Mesenchymal stem cell (in vitro differentiated cells and primary cell): Measurements from ENCODE around the gene PKIG.

Experiments used
- DNase-seq: peaks from one replicate; pipeline ENCODE4 v3.0.0-alpha.2; 2013
- H2AFZ ChIP-seq: one replicate; pipeline ENCODE4 v1.6.1; 2013; ENCODE audit warnings: low read depth, mild to moderate bottlenecking, control low read depth, inconsistent platforms, low read length, moderate library complexity
- H2AK5ac ChIP-seq: 2 replicates; pipeline ENCODE4 v1.6.1; 2013; ENCODE audit warnings: low read length, moderate library complexity, mild to moderate bottlenecking, inconsistent platforms; ENCODE audit not compliant: severe bottlenecking
- H2BK120ac ChIP-seq: one replicate; pipeline ENCODE4 v1.6.1; 2013; ENCODE audit warnings: low read depth, mild to moderate bottlenecking, inconsistent platforms, low read length, moderate library complexity
- H2BK12ac ChIP-seq, 2 experiments: one replicate each; pipeline ENCODE4 v1.6.1; 2013; ENCODE audit warnings: inconsistent platforms in 2 of 2, low read length in 2 of 2, mild to moderate bottlenecking in 2 of 2, moderate library complexity in 2 of 2, control low read depth in 1 of 2
- H2BK15ac ChIP-seq: one replicate; pipeline ENCODE4 v1.6.1; 2013; ENCODE audit warnings: mild to moderate bottlenecking, low read depth, inconsistent platforms; ENCODE audit not compliant: poor library complexity, severe bottlenecking
- H2BK5ac ChIP-seq: 2 replicates; pipeline ENCODE4 v1.6.1; 2013; ENCODE audit warnings: low read depth, mild to moderate bottlenecking, low read length, control low read depth, inconsistent platforms; ENCODE audit not compliant: poor library complexity, severe bottlenecking
- H3K14ac ChIP-seq, 2 experiments: one replicate each; pipeline ENCODE4 v1.6.1; 2013; ENCODE audit warnings: inconsistent platforms in 2 of 2, low read length in 2 of 2, control low read depth in 1 of 2, mild to moderate bottlenecking in 1 of 2, moderate library complexity in 1 of 2
- H3K18ac ChIP-seq, 2 experiments: one replicate each; pipeline ENCODE4 v1.6.1; 2013; ENCODE audit warnings: inconsistent platforms in 2 of 2, low read length in 2 of 2, control low read depth in 1 of 2, low read depth in 1 of 2, mild to moderate bottlenecking in 1 of 2
- H3K23ac ChIP-seq, 2 experiments: one replicate each; pipeline ENCODE4 v1.6.1; 2013; ENCODE audit warnings: inconsistent platforms in 2 of 2, low read length in 2 of 2, mild to moderate bottlenecking in 2 of 2, moderate library complexity in 2 of 2, control low read depth in 1 of 2
- H3K27ac ChIP-seq: 2 replicates; pipeline ENCODE4 v1.5.1; 2013; ENCODE audit warnings: mild to moderate bottlenecking, moderate library complexity, low read length, control low read depth, inconsistent platforms; ENCODE audit not compliant: poor library complexity, severe bottlenecking
- H3K27me3 ChIP-seq, 2 experiments: 2 replicates each; pipeline versions ENCODE4 v1.6.1 to v1.7.0; 2013; ENCODE audit warnings: low read length in 2 of 2, mild to moderate bottlenecking in 2 of 2, moderate library complexity in 2 of 2, control low read depth in 1 of 2, inconsistent platforms in 1 of 2; ENCODE audit not compliant: control insufficient read depth in 1 of 2, insufficient read depth in 1 of 2
- H3K36me3 ChIP-seq, 2 experiments: 2 replicates each; pipeline versions ENCODE4 v1.6.1 to v1.7.0; 2013; ENCODE audit warnings: low read length in 2 of 2, control low read depth in 1 of 2, inconsistent platforms in 1 of 2, low read depth in 1 of 2, mild to moderate bottlenecking in 1 of 2; ENCODE audit not compliant: insufficient read depth in 2 of 2, control insufficient read depth in 1 of 2
- H3K4ac ChIP-seq, 2 experiments: one replicate each; pipeline ENCODE4 v1.6.1; 2013; ENCODE audit warnings: inconsistent platforms in 2 of 2, low read length in 2 of 2, mild to moderate bottlenecking in 2 of 2, moderate library complexity in 2 of 2, control low read depth in 1 of 2, low read depth in 1 of 2
- H3K4me1 ChIP-seq: 2 replicates; pipeline ENCODE4 v1.6.1; 2013; ENCODE audit warnings: low read depth, low read length, control low read depth; ENCODE audit not compliant: control insufficient read depth, insufficient read depth
- H3K4me2 ChIP-seq: 2 replicates; pipeline ENCODE4 v1.6.1; 2013; ENCODE audit warnings: low read length, mild to moderate bottlenecking, inconsistent platforms; ENCODE audit not compliant: poor library complexity, severe bottlenecking
- H3K4me3 ChIP-seq, 2 experiments: 2 replicates each; pipeline versions ENCODE4 v1.5.1 to v1.7.0; 2013; ENCODE audit warnings: low read length in 2 of 2, mild to moderate bottlenecking in 2 of 2, control low read depth in 1 of 2, low read depth in 1 of 2; ENCODE audit not compliant: insufficient read depth in 1 of 2
- H3K79me1 ChIP-seq: replicated peaks from 2 replicates; pipeline ENCODE4 v1.6.1; 2013; ENCODE audit warnings: mild to moderate bottlenecking, control low read depth, low read length, inconsistent platforms; ENCODE audit not compliant: poor library complexity, severe bottlenecking
- H3K9ac ChIP-seq: 2 replicates; pipeline ENCODE4 v1.7.0; 2013; ENCODE audit warnings: mild to moderate bottlenecking, low read length, moderate library complexity
- H3K9me3 ChIP-seq: 2 replicates; pipeline ENCODE4 v1.7.0; 2013; ENCODE audit warnings: mild to moderate bottlenecking, low read length; ENCODE audit not compliant: control insufficient read depth
- H4K8ac ChIP-seq: one replicate; pipeline ENCODE4 v1.6.1; 2013; ENCODE audit warnings: inconsistent platforms, mild to moderate bottlenecking, low read length, moderate library complexity
- H4K91ac ChIP-seq: one replicate; pipeline ENCODE4 v1.6.1; 2013; ENCODE audit warnings: mild to moderate bottlenecking, low read length, inconsistent platforms
- WGBS: methylation state at CpG from one replicate; pipeline ENCODE4 v1.1.7; 2013; ENCODE audit warnings: mixed read lengths; 5-methylcytosine and 5-hydroxymethylcytosine counted together

Gene PKIG

DNA sequence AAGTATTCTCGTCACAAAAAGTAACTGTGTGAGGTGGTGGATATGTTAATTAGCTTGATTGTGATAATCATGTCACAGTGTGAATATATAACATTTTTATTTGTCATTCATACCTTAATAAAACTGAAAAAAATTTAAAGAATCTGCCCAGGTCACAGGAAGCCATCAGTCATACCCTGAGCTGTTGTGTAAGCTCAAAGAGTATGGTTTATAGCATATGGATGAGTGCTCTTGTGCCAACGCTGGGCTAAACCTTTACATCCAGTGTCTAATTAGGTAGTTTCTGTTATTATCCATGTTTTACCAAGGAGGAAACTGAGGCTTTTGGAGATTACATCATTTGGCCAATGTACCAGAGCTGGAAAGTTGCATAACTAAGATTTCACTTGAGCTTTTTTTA is 11.4 kb downstream of the PKIG start:
- Histone ChIP-seq H2BK12ac (no peak overlapping the region), H3K4ac (no peak overlapping the region), H2AFZ (no peak overlapping the region), H2BK5ac (no peak overlapping the region), H4K8ac (no peak overlapping the region), H3K27ac (no peak overlapping the region), H3K79me1 (peaks cover 14% of the 10 kb centered on the region), H3K9me3 (no peaks in the 10 kb centered on the region), H3K23ac (no peak overlapping the region), H3K18ac (no peak overlapping the region), H4K91ac (no peak overlapping the region), H3K4me2 (no peak overlapping the region), H2AK5ac (no peak overlapping the region), H2BK120ac (no peak overlapping the region), H2BK15ac (no peak overlapping the region), H3K4me1 (peaks cover 11% of the 10 kb centered on the region), H3K9ac (no peak overlapping the region), H3K4me3 (no peak overlapping the region), H3K14ac (no peak overlapping the region), H3K36me3 (peaks cover 14 to 82% of the 10 kb centered on the region in 2 experiments), H3K27me3 (no peaks in the 10 kb centered on the region)
- no peak for DNase-seq
- 100% methylated on average over 2 of the region's 2 CpGs for WGBS

- no peak overlapping the region for H3K4ac ChIP-seq
- no peak overlapping the region for H2BK15ac ChIP-seq
- no peak overlapping the region for H3K23ac ChIP-seq
- peaks cover 16% of the 10 kb centered on the region for H3K79me1 ChIP-seq
- peak overlapping the region in 1 of 2 experiments; percentile 38 for H3K4me3 ChIP-seq
- no peak overlapping the region for H2BK12ac ChIP-seq
- peaks cover 11% of the 10 kb centered on the region for H3K4me1 ChIP-seq
- no peak overlapping the region for H3K4me2 ChIP-seq
- H2BK5ac ChIP-seq, result no peak overlapping the region
- peaks cover 14 to 84% of the 10 kb centered on the region in 2 experiments for H3K36me3 ChIP-seq
- H3K27me3 ChIP-seq, result no peaks in the 10 kb centered on the region
- peak; percentile 81 for DNase-seq
- no peak overlapping the region for H2BK120ac ChIP-seq
- no peak overlapping the region for H4K8ac ChIP-seq
- H2AFZ ChIP-seq, result no peak overlapping the region
- no peak overlapping the region for H2AK5ac ChIP-seq
- peak overlapping the region in 1 of 2 experiments; percentile 32 for H3K18ac ChIP-seq
- WGBS, result 50% methylated on average over 1 of the region's 1 CpG
- H3K14ac ChIP-seq, result peak overlapping the region in 1 of 2 experiments; percentile 24
- H3K9ac ChIP-seq, result peak overlapping the region; percentile 44
- no peak overlapping the region for H3K27ac ChIP-seq
- no peaks in the 10 kb centered on the region for H3K9me3 ChIP-seq
- no peak overlapping the region for H4K91ac ChIP-seq
Observed at GRCh38 chr20:44594730-44595129, 12.4 kb downstream of the PKIG start.

DNA sequence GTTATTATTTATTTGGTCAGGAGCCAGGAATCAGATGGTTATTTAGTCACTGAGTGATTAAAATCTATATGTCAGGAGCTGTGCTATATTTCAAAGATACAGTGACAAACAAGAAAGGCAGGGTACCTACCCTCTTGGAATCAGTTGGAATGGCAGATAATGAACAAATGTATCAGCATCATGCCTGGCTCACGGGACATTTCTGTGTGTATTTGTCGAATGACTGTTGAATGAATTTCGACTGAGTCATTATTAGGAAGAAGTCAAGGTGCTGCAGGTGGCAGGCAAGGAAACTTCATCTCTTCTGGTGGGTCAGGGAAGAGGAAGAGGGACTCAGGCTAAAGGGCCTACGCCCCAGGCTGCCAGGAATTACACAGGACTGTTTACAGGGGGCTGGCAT is 13.6 kb downstream of the PKIG start:
- no peak overlapping the region for H2BK12ac ChIP-seq
- H3K9me3 ChIP-seq, result no peaks in the 10 kb centered on the region
- no peaks in the 10 kb centered on the region for H3K27me3 ChIP-seq
- H3K36me3 ChIP-seq, result peaks cover 12 to 77% of the 10 kb centered on the region in 2 experiments
- no peak overlapping the region for H3K9ac ChIP-seq
- no peak overlapping the region for H3K4me2 ChIP-seq
- peaks cover 16% of the 10 kb centered on the region for H3K79me1 ChIP-seq
- H3K14ac ChIP-seq, result no peak overlapping the region
- H3K4me3 ChIP-seq, result no peak overlapping the region
- H2AFZ ChIP-seq, result no peak overlapping the region
- H4K8ac ChIP-seq, result peak overlapping the region; percentile 70
- no peak overlapping the region for H2AK5ac ChIP-seq
- WGBS, result 86% methylated on average over 4 of the region's 4 CpGs
- H2BK5ac ChIP-seq, result no peak overlapping the region
- no peak overlapping the region for H3K4ac ChIP-seq
- H3K18ac ChIP-seq, result no peak overlapping the region
- no peak overlapping the region for H4K91ac ChIP-seq
- no peak for DNase-seq
- H3K4me1 ChIP-seq, result peaks cover 6% of the 10 kb centered on the region
- H2BK15ac ChIP-seq, result no peak overlapping the region
- no peak overlapping the region for H2BK120ac ChIP-seq
- H3K27ac ChIP-seq, result no peak overlapping the region
- no peak overlapping the region for H3K23ac ChIP-seq

- H3K36me3 ChIP-seq, result peaks cover 6 to 70% of the 10 kb centered on the region in 2 experiments
- H3K4me3 ChIP-seq, result no peak overlapping the region
- no peak overlapping the region for H4K91ac ChIP-seq
- no peak overlapping the region for H2BK120ac ChIP-seq
- peak overlapping the region in 1 of 2 experiments; percentile 24 for H2BK12ac ChIP-seq
- peaks cover 6% of the 10 kb centered on the region for H3K4me1 ChIP-seq
- no peak overlapping the region for H2AFZ ChIP-seq
- no peak overlapping the region for H2BK15ac ChIP-seq
- no peak overlapping the region for H3K27ac ChIP-seq
- no peak overlapping the region for H3K23ac ChIP-seq
- no peak overlapping the region for H3K9ac ChIP-seq
- H3K4me2 ChIP-seq, result no peak overlapping the region
- WGBS, result 97% methylated on average over 2 of the region's 3 CpGs
- no peak overlapping the region for H3K18ac ChIP-seq
- no peaks in the 10 kb centered on the region for H3K27me3 ChIP-seq
- no peak overlapping the region for H3K4ac ChIP-seq
- no peak for DNase-seq
- H4K8ac ChIP-seq, result no peak overlapping the region
- no peak overlapping the region for H2BK5ac ChIP-seq
- no peak overlapping the region for H2AK5ac ChIP-seq
- no peaks in the 10 kb centered on the region for H3K9me3 ChIP-seq
- H3K79me1 ChIP-seq, result peaks cover 16% of the 10 kb centered on the region
- H3K14ac ChIP-seq, result no peak overlapping the region
Observed at GRCh38 chr20:44596876-44597275, 14.5 kb downstream of the PKIG start.
